RWPE1 (cell line): ENCODE data around the gene ZNF391.
"Not testable (repeated sequence)": the region's sequence is repeated elsewhere in the genome, so short reads cannot be mapped to it uniquely, and the experiment has no call there.

ENCODE experiments used
- CTCF ChIA-PET: fragments of 350-600 bp; sonication (Branson Sonifier 250); formaldehyde crosslinking; extraction: SDS; loops from one replicate; lab custom pipeline; 2021; lab: Yijun Ruan, JAX
- POLR2A ChIA-PET: fragments of 400-600 bp; formaldehyde crosslinking; extraction: SDS; loops from one replicate; lab custom pipeline; 2020; ENCODE audit warnings: antibody characterized with exemption; ENCODE audit not compliant: low non-redundant PET; lab: Yijun Ruan, JAX
- DNase-seq: peaks from one replicate; pipeline ENCODE4 v3.0.0; 2012; ENCODE audit warnings: low spot score
- H3K27ac ChIP-seq: fragments of 450-650 bp; 2 replicates; pipeline ENCODE4 v1.5.1; 2017
- TF ChIP-seq, protein P1 (sequence below): fragments of 450-650 bp; conservative IDR thresholded peaks from 2 replicates; pipeline ENCODE4 v1.5.1; 2017; ENCODE audit warnings: low read depth, mild to moderate bottlenecking

ZNF391 gene

DNA sequence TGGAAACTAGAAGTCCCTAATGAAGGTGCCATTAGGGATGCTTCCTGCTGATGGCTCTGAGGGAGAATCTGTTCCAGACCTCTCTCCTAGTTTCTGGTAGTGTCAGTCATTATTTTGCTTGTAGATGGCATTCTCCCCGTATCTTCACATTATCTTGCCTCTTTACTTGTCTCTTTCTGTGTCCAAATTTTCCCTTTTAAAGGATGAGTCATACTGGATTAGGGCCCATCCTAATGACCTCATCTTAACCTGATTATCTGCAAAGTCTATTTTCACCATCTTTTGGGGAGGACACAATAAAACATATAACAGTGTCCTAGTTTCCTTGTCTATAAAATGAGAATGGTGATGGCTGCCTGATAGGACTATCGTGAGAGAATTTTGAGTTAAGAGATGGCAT lies 27.3 kb downstream of the ZNF391 start:
- ChIA-PET POLR2A (no interaction called here), CTCF (no interaction called here)
- no peak overlapping the region for H3K27ac ChIP-seq
- no peak for DNase-seq
- TF ChIP-seq, protein P1, sequence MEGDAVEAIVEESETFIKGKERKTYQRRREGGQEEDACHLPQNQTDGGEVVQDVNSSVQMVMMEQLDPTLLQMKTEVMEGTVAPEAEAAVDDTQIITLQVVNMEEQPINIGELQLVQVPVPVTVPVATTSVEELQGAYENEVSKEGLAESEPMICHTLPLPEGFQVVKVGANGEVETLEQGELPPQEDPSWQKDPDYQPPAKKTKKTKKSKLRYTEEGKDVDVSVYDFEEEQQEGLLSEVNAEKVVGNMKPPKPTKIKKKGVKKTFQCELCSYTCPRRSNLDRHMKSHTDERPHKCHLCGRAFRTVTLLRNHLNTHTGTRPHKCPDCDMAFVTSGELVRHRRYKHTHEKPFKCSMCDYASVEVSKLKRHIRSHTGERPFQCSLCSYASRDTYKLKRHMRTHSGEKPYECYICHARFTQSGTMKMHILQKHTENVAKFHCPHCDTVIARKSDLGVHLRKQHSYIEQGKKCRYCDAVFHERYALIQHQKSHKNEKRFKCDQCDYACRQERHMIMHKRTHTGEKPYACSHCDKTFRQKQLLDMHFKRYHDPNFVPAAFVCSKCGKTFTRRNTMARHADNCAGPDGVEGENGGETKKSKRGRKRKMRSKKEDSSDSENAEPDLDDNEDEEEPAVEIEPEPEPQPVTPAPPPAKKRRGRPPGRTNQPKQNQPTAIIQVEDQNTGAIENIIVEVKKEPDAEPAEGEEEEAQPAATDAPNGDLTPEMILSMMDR: no peak

DNA sequence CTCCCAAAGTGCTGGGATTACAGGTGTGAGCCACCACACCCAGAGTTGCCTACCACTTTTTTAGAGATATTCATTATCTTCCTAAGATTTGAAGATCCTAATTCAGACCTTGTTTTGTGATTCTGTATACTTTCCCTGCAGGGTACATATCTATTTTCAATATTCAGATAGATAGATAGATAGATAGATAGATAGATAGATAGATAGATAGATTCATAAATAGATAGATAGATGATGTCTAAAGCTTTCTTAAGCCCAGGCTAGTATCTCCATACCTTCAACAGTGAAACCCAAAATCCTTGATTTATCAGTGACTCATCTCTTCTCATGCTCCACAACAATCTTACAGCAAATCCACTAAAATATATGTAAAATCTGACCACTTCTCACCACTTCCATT lies 30.8 kb downstream of the ZNF391 start:
- ChIA-PET CTCF (interaction anchor here (0.7 kb wide), 1 partner anchor 10 kb away, joined by 3 read pairs; no protein-coding TSS in a partner anchor), POLR2A (no interaction called here)
- H3K27ac ChIP-seq: no peak overlapping the region
- DNase-seq: no peak
- TF ChIP-seq, protein P1: no peak

DNA sequence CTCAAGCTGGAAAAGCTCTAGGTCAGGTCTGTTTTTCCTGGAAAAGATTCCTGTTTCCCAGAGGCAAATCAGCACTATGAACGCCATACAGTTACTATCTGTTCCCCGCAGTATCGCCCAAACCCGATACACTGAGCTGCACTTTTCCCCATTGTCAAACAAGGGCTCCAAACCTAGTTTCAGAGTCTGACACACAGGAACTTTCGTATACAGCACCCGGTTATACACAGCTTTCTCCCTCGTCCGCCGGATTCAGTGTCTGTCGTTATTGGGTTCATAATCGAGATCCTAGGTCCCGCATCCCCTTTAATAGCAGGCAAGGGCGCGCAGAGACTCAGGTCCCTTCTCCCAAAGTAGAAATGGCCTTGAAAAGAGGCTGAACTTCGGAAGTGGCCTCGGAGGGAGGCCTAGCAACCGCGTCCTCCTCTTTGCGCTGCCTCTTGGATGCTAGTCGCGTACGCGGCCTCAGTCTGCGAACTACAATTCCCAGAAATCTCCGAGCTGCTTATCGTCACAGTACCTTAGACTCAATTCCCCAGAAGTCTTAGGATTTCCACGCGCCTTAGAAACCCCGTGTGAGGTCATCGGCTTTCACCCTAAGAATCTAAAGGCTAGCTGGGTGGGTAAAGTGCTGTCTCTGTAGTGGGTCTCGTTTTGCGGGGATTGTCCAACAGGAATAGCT lies 34.2 kb downstream of the ZNF391 start:
- ChIA-PET POLR2A (no interaction called here), CTCF (interaction anchor here (0.7 kb wide), 1 partner anchor 23 kb away, joined by 3 read pairs; no protein-coding TSS in a partner anchor)
- TF ChIP-seq, protein P1: no peak
- H3K27ac ChIP-seq: no peak overlapping the region
- DNase-seq: no peak

- DNase-seq, H3K27ac ChIP-seq, CTCF ChIA-PET, POLR2A ChIA-PET: not testable (repeated sequence)
Measured at GRCh38 chr6:27424851-27425250, 36.3 kb downstream of the ZNF391 start.

DNA sequence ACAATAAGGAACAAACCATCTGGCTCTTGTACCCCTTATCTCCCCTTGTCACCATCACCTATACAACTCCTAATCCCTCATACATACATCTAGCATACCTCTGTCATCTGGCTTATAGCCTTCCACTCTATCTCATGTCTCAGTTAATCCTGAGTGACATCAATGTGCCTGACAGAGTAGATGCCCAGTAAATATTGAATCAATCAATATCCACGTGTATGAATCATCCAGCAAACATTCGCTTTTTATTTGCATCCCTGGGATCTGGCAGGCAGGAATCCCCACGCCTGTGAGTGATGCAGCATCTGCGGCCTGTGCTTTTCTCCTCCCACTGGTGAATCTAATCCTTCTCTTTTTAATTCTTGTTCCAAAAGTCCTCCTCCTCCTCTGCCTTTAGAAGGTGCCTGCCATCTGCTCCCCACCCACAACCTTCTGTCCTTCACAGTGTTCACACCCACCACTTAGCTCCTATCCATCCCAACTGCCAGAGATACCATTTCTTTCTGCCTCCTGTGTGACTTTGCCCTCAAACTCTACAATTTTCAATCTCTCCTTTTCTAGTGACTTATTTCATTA lies 37.6 kb downstream of the ZNF391 start:
- CTCF ChIA-PET: interaction anchor here (0.6 kb wide), 2 partner anchors 217 to 233 kb away, joined by 3 read pairs; no protein-coding TSS in a partner anchor
- POLR2A ChIA-PET: no interaction called here

GRCh38 chr6:27428502-27428901 lies 39.9 kb downstream of the ZNF391 start:
- CTCF ChIA-PET: no interaction called here
- H3K27ac ChIP-seq: no peak overlapping the region
- POLR2A ChIA-PET: no interaction called here
- DNase-seq: no peak
- TF ChIP-seq, protein P1: no peak

More for the DNA sequence above, 37.6 kb downstream of the ZNF391 start:
- TF ChIP-seq, protein P1: no peak
- DNase-seq: no peak
- no peak overlapping the region for H3K27ac ChIP-seq

GRCh38 chr6:27428966-27429365 lies 40.4 kb downstream of the ZNF391 start:
- H3K27ac ChIP-seq: no peak overlapping the region
- POLR2A ChIA-PET: no interaction called here
- TF ChIP-seq, protein P1: no peak
- CTCF ChIA-PET: interaction anchor here (0.6 kb wide), 1 partner anchor 10 kb away, joined by 3 read pairs; no protein-coding TSS in a partner anchor
- DNase-seq: no peak
